Esophagus squamous epithelium (tissue), 5 donors: ENCODE measurements around the gene ORM1. TPM values are rescaled to one million over a fixed set of nuclear protein-coding genes. Genes with fewer than 3 reads are reported as not detected.

Experiments used
- DNase-seq: peaks from one replicate; lab custom pipeline; 2025; lab: John Stamatoyannopoulos, UW
- H3K27ac ChIP-seq, 4 donors: fragments of 200-600 bp; sonication (generic); one replicate each; pipeline ENCODE4 v1.5.1; 2016 to 2019; ENCODE audit warnings: mild to moderate bottlenecking in 1 of 4
- H3K27me3 ChIP-seq, 4 donors: fragments of 200-600 bp; sonication (generic); 1 replicate in 3 of 4; 2 replicates in 1 of 4; pipeline versions ENCODE4 v1.5.1 to v1.6.0; 2017 to 2021; ENCODE audit warnings: antibody characterized with exemption in 1 of 4
- H3K36me3 ChIP-seq, 3 donors: fragments of 200-600 bp; sonication (generic); one replicate each; pipeline ENCODE4 v1.5.1; 2016 to 2019
- H3K4me1 ChIP-seq, 3 donors: fragments of 200-600 bp; sonication (generic); one replicate each; pipeline ENCODE4 v1.5.1; 2017 to 2019
- H3K4me3 ChIP-seq, 4 donors: fragments of 200-600 bp; sonication (generic); 1 replicate in 3 of 4; 2 replicates in 1 of 4; pipeline ENCODE4 v1.5.1; 2016 to 2019; ENCODE audit warnings: mild to moderate bottlenecking in 2 of 4, moderate library complexity in 1 of 4
- H3K9me3 ChIP-seq, 3 donors: fragments of 200-600 bp; sonication (generic); one replicate each; pipeline ENCODE4 v1.5.1; 2016 to 2019
- POLR2A ChIP-seq, 4 donors: fragments of 450-650 bp; IDR thresholded peaks; one replicate each; pipeline ENCODE4 v1.6.1; 2017; ENCODE audit warnings: antibody characterized with exemption in 4 of 4, mild to moderate bottlenecking in 4 of 4, moderate library complexity in 3 of 4
- WGBS, 2 donors: methylation state at CpG; one replicate each; pipeline ENCODE4 v1.1.5; 2018; 5-methylcytosine and 5-hydroxymethylcytosine counted together
- intact Hi-C: fragments of 100-400 bp; cut with DNase I; formaldehyde crosslinking; loops from one replicate; pipeline ENCODE4 v1.15.0; 2022
- total RNA-seq, 4 donors: library from RNA; depleted of rRNA; stranded (reverse); fragments of >200 nt; gene quantifications; one replicate each; pipeline ENCODE4 v1.1.0, GENCODE V29; 2016
- TF ChIP-seq, protein P1 (sequence below), 6 experiments: fragments of 450-650 bp in 4 of 6; fragments of 200-600 bp in 2 of 6; sonication (generic) in 2 of 6; IDR thresholded peaks; one replicate each; pipeline ENCODE4 v1.5.1; 2016 to 2019; ENCODE audit warnings: antibody characterized with exemption in 6 of 6, mild to moderate bottlenecking in 4 of 6, moderate library complexity in 4 of 6
- donor health status: DM: yes; HTN: yes; CAD: no.

The ORM1 gene
- total RNA-seq, 4 donors from 2014 or later = 0.41 TPM; not detected in 3

DNA sequence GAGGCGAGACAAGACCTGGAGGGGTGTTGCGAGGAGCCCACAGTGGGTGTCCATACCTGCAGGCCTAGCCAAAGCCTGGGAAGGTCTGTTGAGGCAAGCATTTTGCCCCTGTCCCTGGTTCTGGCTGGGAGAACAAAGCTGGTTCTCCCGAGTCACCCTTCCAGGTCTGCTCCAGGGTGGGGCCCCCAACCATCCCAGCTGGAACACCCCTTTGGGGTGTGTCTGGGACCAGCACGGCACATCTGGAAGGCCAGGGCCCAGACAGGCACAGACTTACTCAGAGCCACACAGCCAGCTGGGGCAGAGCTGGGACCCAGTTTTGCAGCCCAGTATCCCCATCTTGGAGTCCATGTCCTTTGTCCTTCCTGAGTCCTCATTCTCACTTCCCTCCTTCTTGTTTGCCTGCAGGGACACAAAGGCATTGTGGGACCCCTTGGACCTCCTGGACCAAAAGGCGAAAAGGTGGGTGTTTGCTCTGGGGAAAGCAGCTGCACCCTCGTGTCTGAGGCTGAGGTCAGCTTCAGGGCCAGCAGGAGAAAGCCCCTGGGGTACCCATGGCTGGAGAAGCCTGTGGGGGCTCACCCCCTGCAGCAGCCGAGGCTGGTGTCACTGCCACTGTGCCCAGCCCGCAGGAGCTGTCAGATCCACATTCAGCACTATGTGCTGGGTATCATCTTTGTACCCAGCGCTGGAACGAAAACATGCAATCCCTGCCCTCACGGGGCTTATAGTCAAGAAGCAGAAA lies 38.4 kb upstream of the ORM1 start:
- intact Hi-C loops = loop anchor here (5.0 kb wide), 1 partner anchor 127 kb away; the partner anchor contains the start of gene COL27A1
- no peak for TF ChIP-seq POLR2A (IDR thresholded peaks at IDR 0.05)
- TF ChIP-seq, protein P1, sequence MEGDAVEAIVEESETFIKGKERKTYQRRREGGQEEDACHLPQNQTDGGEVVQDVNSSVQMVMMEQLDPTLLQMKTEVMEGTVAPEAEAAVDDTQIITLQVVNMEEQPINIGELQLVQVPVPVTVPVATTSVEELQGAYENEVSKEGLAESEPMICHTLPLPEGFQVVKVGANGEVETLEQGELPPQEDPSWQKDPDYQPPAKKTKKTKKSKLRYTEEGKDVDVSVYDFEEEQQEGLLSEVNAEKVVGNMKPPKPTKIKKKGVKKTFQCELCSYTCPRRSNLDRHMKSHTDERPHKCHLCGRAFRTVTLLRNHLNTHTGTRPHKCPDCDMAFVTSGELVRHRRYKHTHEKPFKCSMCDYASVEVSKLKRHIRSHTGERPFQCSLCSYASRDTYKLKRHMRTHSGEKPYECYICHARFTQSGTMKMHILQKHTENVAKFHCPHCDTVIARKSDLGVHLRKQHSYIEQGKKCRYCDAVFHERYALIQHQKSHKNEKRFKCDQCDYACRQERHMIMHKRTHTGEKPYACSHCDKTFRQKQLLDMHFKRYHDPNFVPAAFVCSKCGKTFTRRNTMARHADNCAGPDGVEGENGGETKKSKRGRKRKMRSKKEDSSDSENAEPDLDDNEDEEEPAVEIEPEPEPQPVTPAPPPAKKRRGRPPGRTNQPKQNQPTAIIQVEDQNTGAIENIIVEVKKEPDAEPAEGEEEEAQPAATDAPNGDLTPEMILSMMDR (IDR thresholded peaks at IDR 0.05) = no peak

DNA sequence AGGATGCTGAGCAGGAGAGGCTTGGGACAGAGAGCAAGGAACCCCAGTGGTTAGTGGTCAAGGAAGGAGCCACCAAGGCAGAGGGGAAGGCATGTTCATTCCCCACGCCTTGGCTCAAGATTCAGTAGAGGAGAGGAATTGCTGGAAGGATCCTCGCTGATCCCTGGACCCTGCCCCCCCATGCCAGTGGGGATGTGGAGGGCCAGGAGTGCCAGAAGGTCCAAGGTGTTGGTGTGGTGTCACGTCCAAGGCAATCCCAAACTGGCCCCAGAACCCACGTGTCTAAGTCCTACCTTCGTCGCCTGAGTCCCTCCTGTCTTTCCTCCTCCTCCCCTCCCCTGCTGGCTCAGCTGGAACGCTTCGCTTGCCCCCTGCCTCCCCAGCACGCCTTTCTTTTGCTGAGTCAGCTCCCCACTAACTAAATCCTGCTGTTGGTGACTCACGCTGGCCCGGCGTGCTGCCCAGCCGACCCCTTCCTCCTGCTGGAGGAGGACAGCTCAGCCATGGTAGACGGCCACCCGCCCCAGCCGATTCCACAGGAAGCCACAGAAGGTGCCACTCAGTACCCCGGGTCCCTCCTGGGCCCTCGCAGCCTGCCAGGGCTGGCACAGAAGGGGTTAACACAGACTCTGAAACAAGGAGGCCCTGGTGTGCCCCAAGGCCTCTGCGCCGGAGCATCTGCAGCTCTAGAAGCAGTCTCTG lies 37.6 kb upstream of the ORM1 start:
- 37 to 56% methylated on average over 9 to 16 of the region's 20 CpGs for WGBS, 2 donors
- no peak for DNase-seq
- no peak overlapping the region for H3K27ac ChIP-seq

More for the DNA sequence above, 38.4 kb upstream of the ORM1 start:
- Histone ChIP-seq H3K27me3 (no peaks in the 10 kb centered on the region), H3K27ac (no peak overlapping the region), H3K4me1 (peaks cover 0 to 45% (median 5%) of the 10 kb centered on the region in 3 donors), H3K9me3 (no peaks in the 10 kb centered on the region), H3K36me3 (no peaks in the 10 kb centered on the region), H3K4me3 (no peak overlapping the region)
- DNase-seq = no peak
- WGBS, 2 donors = 73 to 96% methylated on average over 4 of the region's 11 CpGs

DNA sequence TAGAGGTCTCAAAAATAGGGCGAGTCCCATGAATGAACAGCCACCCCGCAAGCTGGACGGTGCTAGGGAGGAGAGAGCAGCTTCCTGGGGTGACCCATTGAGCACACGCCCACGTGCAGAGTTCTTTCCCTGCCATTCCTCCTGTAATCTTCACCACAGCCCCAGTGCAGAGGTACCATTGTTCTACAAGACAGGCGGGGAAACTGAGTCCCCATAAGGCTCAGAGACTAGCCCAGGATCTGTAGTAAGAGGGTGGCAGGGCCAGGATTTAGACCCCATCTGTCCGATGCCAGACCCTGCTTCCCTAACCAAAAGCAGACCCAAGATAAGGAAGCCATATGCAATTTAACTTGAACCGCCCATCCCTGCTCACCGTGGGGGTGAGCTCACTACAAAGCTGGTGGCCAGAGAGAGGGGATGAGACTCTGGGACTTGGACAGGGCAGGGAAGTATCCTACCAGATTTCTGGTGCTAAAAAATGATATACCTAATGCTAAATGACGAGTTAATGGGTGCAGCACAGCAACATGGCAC lies 36.7 kb upstream of the ORM1 start:
- no peak for DNase-seq
- no peak overlapping the region for H3K27ac ChIP-seq

More for the DNA sequence above, 37.6 kb upstream of the ORM1 start:
- intact Hi-C loops = loop anchor here (5.0 kb wide), 1 partner anchor 128 kb away; the partner anchor contains the start of gene COL27A1
- H3K4me1 ChIP-seq = peaks cover 0 to 38% (median 4%) of the 10 kb centered on the region in 3 donors
- H3K27me3 ChIP-seq = no peaks in the 10 kb centered on the region
- H3K4me3 ChIP-seq = no peak overlapping the region
- H3K36me3 ChIP-seq = no peaks in the 10 kb centered on the region
- no peak for TF ChIP-seq POLR2A (IDR thresholded peaks at IDR 0.05)
- TF ChIP-seq, protein P1 (IDR thresholded peaks at IDR 0.05) = no peak
- no peaks in the 10 kb centered on the region for H3K9me3 ChIP-seq

DNA sequence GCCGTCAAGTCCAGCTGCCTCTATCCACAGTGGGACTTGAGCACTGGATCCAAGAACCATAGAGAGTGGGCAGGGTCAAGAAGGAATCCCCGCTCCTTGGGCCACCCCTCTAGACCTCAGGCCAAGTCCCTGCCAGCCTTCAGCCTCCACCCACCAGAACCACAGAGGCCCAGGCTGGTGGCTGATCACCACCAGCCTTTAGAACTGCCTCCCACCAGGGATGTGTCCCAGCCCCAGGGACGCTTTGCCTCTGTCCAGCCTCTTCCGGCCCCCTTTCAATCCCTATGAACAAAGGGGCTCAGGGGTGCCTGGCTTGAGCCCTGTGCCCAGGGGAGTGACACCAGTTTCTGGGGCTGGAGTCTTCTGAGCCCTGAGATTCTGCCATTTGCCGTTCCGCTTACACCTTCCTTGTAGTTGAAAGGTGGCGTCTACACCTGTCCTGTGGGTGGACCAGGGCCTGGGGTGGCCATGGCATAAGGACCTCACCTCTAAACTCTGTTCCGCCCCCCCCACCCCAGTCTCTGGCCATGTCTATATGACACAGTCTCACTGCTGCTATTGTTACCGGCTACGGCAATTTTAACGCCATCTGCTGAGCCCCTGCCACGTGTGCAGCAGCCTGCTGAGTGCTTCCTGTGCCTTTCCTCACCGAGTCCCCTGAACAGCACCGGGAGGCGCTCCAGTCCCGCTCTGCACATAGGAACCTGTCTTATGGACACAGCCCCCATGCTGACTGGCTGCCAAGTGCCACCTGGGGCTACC lies 35.7 kb upstream of the ORM1 start:
- H3K4me3 ChIP-seq = no peak overlapping the region
- intact Hi-C loops = loop anchor here (5.0 kb wide), 1 partner anchor 130 kb away; the partner anchor contains the start of gene COL27A1
- DNase-seq = no peak
- TF ChIP-seq, protein P1 (IDR thresholded peaks at IDR 0.05) = no peak
- TF ChIP-seq POLR2A (IDR thresholded peaks at IDR 0.05) = no peak
- H3K36me3 ChIP-seq = peaks cover 0 to 6% (median 0%) of the 10 kb centered on the region in 3 donors
- no peak overlapping the region for H3K27ac ChIP-seq
- H3K4me1 ChIP-seq = peaks cover 0 to 33% (median 4%) of the 10 kb centered on the region in 3 donors
- H3K9me3 ChIP-seq = no peaks in the 10 kb centered on the region
- 79 to 94% methylated on average over 10 to 12 of the region's 16 CpGs for WGBS, 2 donors
- no peaks in the 10 kb centered on the region for H3K27me3 ChIP-seq

More for the DNA sequence above, 36.7 kb upstream of the ORM1 start:
- Histone ChIP-seq H3K4me3 (no peak overlapping the region), H3K9me3 (no peaks in the 10 kb centered on the region), H3K36me3 (no peaks in the 10 kb centered on the region), H3K4me1 (peaks cover 0 to 33% (median 4%) of the 10 kb centered on the region in 3 donors), H3K27me3 (no peaks in the 10 kb centered on the region)
- TF ChIP-seq, protein P1 (IDR thresholded peaks at IDR 0.05) = no peak
- TF ChIP-seq POLR2A (IDR thresholded peaks at IDR 0.05) = no peak
- intact Hi-C loops = loop anchor here (5.0 kb wide), 1 partner anchor 129 kb away; the partner anchor contains the start of gene COL27A1
- whole genome bisulfite sequencing, 2 donors = 83 to 87% methylated on average over 7 to 9 of the region's 10 CpGs
